HG03469 (cell line): ENCODE data around the gene CHD6.

Source experiments
- ATAC-seq: cut with Tn5 transposase; IDR thresholded peaks from one replicate; pipeline ENCODE4 v1.9.1; 2021; ENCODE audit warnings: mild to moderate bottlenecking, moderate library complexity, moderate number of reproducible peaks; ENCODE audit not compliant: unreplicated experiment

CHD6 gene

DNA sequence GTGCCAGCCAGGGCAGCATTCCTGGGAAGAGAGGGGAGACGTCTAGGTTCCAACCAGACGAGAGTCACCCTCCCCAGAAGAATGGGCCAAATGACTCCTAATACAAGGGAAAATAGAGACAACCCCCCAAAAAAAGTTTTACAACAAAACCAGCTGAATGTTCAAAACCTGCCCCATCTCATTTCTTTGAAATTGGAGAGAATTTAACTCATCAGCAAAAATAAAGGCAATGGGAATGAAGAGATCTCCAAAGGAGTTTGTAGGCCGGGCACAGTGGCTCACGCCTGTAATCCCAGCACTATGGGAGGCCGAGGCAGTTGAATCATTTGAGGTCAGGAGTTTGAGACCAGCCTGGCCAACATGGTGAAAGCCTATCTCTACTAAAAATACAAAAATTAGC lies 241.8 kb downstream of the CHD6 start:
- no peak for ATAC-seq

DNA sequence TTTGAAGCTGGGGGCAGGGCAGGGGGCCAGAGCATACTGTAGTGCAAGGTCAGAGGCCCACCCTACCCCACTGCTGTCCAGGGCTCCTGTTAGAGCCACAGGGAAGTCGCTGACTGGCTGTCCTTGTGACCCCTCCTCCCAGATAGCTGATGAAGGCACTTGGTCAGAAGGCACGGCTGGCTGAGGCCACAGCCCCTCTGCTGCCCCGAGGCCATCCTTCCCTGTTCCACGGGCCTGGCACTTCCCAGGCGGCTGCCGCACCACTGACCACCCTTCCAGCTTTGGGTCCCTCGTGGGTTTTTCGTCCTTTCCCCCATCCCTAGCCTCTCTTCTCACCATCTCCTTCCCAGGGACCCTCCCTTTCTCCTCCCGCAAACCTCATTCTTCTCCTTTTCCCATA lies 242.3 kb downstream of the CHD6 start:
- ATAC-seq: no peak

DNA sequence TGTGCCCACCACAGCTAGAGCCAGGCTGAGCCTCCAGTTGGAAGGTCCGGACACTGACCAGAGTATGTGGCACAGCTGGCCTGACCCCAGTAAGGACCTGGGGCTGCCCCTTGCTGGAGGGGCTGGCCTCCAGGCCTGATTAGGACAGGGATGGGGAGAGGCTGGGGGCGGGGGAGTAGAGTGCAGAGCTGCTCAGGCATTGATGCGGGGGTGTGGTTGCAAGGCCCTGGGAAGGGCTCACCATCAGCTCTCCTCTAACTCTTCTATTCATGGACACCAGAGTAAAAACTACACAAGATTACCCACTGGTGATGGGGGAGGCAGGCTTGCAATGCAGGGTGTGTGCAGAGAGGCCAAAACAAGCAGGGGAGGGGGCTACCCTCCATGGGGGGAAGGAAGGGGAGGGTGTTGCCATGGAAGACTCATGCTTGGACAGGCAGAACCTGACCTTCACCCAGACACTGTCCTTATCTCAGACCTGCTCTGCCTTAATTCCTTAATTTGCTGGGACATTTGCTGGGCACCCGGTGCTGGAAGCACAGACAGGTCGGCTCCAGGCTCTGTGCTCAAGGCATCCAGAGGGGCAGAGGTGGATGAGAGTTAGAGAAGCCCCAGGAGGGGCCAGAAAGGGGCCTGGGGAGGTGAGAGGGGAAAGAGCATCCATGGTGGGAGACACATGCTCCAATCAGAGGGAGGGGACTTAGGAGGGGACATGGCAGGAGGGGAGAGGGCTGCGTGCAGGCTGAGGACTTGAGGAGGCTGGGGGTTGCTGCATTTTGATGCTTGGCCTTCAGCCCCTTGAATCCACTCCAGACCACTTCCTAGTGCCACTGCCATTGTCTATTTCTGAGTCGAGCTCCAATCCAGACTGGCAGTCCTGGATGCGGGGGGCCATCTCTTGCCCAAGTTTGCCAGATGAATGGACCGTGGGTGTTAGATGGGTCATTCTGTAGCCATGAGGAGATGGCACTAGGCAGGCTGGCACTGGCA lies 244.0 kb downstream of the CHD6 start:
- ATAC-seq: no peak

DNA sequence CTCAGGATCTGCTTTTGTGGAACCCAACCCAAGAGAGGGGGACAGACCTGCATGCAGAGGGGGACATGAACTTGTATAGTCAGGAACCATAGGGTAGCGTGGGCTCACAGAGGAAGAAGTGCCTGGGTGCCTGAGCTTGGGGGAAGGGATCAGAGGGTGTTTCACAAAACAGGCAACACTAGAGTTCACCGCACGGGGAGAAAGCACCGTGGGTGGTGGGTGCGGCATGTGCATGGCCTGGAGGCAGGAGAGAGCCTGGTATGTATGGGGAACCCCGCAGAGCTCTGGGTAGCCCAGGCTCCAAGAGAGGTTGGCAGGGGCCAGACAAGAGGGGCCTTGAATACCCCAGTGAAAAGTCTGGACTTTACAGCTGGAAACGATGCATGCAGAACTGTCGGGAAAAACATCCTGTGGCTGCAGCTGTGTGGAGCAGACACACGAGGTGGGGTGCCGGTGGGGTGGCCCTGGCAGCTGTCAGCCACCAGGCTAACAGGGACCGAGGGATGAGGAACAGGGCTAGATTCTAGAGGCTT lies 244.9 kb downstream of the CHD6 start:
- ATAC-seq: no peak

DNA sequence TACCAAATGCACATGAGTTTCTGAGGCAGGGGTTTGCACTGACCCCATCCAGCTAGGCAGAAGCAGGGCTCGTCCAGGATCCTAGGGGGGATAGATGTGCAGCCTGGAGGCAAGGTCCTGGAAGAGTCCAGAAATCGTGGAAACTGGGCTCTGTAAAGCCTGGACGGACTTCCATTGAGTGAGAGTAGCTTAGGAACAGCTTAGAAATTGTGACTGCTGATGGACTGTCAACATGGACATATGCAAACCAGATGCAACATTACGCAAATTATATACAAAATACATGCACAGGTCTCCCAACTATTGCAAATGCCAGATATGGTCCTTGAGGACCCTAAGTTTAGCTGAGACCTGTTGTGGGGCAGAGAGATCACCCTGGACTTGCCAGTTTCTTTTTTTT lies 246.8 kb downstream of the CHD6 start:
- ATAC-seq: no peak

DNA sequence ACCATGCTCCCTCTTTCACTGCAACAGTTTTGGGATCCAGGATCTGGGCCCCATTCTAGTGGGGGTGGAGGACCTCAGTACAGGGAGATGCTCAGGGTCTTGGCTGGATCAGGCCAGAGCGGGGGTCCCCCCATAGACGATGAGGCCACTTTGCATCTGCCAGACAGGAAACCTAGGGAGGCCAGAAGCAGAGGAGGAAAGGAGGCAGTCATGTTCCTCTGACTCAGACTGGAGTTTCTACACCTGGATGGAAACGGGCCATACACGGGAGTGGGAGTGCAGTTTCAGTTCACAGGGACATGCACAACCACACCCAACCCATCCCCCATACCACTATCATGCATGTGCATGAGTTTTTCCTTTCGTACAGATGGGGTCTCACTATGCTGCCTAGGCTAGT lies 248.0 kb downstream of the CHD6 start:
- no peak for ATAC-seq

DNA sequence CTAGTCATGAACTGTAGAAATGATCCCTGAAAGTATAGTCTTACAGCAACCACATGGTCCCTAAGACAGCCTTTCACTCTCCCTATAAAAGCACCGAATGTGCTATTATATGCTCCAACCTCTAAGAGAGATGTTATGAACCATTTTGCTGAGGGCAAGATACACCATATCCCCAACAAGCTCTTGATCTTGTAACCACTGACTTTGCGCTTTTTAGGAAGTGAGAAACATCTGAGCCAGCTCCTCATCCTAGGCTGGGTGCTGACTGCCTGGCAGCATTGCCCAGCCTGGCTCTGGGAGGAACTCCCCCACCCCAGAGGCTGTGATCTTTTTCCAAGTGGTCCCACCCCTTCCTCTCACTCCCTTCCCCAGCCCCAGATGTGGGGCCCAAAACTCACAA lies 248.5 kb downstream of the CHD6 start:
- no peak for ATAC-seq

DNA sequence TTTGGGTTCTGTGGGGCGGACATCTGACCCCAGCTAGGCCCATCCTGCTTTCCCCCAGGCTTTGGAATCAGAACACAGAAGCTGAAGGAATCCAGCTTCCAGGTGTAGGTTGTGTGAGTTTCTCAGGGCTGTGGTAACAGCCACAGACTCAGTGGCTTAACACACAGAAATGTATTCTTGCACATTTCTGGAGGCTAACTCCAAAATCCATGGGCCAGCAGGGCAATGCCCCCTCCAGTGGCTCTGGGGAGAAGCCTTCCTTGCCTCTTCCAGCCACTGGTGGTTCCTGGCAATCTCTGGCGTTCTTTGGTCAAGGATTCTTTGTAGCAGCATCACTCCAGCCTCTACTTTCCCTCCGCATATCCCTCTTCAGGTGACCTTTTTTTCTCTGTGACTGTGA lies 250.2 kb downstream of the CHD6 start:
- no peak for ATAC-seq

DNA sequence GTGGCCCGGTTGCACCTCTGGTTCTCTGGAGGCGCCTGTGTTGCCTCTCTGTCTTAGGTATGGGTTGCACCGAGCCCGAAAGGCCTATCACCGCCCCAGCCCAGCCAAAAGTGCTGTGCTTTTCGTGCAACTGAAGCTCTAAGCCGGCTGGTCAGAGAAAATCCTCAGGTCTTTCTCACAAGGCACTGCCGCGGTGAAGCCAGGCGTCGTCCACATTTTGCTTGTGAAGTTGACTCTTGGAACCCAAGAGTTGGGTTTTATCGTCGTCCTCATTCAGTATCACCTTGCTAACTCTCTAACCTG lies 250.8 kb downstream of the CHD6 start:
- ATAC-seq: no peak

DNA sequence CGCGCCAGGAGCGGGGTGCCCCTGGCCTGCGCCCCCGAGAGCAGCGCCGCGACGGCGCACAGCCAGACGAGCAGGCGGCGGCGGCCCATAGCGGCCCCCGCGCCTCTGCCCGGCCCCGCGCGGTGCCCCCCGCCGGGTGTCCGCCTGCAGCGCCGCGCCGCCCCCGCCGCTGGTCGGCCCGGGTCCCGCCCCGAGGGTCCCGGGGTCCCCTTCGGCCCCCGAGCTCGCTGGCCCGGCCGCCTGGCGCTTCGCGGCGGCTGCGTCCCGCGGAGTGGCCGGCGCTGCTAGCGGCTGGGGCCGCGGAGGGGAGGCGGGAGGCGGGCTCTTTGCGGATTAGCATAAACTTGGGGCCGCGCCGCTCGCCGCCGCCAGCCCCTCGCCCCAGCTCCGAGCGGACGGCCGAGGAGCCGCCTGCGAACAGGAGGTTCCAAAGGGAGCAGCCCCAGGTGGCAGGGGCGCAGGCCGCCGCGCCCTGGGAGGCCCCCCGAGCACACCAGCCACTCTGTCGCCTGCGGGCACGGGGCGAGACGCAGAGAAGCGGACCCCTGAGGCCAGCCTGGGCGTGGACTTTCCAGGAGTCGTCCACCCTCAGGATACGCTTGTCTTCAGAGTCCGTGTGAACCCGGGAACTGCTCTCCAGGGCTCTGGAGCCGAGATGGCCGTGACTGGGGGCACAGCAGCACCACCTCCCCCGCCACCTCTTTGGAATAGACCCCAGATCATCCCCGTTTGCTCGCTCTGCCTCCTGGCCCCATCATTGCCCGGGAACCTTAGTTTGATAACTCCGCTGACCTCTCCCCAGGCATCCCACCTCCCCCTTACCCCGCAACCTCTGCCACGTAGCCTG lies 251.4 kb downstream of the CHD6 start, which contains the start of gene EMILIN3:
Gene EMILIN3 (minus strand): TSS at position 273 of the 847 bp plus-strand sequence. CDS start 184 bp downstream, at position 89.
- ATAC-seq: no peak

DNA sequence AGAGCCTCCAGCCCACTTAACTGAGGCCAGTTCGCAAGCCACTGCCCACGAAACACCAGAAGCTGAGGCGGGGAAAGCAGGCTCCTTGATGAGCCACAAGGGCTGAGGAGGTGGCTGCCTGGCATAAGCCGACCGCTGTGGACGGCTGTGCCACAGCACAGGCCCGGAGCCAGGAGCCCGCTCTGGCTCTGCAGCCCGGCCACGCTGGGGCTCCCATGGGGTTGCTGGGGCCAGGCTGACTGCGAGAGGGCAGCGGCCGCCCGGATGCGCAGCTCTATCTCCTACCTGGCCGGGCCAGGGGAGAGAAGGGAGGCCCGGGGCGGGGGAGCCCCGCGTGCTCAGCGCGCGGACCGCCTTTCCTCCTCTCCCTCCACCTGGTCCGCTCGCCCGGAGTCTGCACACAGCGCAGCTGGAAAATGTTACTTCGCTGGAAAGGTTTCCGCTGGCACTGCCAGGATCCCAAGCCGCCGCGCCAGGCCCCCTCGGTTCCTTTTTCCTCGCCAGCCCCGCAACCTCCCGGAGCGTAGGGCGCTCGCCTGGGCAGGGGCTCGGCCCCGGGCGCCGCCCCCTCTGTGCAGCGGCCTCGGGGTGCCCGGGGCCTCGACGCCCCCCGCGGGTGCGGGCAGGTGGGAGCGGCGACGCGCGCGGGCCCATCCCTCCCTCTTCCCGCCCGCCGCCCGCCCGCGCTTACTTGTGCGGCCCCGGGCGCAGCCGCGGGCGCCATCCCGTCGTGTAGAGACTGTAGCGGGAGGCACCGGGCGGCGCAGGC lies 252.2 kb downstream of the CHD6 start:
- no peak for ATAC-seq

DNA sequence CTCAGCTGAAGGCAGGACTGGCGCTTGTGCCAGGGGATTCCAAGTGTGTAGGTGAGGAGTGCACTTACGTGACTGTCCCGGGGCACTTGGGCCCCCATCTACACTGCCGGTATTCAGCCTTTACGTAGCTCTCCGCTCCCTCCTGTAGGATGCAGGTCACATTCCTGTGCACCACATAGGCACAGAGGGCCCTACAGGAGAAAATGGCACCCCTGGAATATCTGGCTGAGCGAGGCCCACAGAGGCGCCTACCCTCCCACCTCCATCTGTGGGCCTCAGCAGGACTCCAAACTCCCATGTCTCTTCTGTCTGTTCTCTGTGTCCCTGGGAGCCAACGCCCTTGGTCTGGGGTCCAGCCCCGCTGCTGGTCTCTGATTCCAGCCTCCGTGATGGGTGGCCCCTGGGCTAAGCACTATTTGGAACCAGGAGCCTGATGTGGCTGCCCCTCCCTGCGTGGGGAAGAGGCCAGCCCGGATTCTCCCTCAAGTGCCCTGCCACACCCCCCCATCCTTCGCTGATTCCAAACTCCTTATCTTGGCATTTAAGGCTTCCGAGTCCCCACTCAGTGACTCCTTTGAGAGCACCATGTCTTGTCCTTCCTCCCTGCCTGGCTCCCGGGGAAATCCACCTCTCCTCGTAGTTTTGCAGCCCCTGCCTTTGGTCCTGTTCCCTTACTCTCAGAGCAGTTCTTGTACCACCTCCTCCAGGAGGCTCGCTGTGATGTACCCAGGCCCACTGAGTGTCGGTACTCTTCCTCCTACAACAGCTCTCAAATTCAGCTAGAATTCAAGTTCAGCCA lies 253.0 kb downstream of the CHD6 start:
- ATAC-seq: no peak

DNA sequence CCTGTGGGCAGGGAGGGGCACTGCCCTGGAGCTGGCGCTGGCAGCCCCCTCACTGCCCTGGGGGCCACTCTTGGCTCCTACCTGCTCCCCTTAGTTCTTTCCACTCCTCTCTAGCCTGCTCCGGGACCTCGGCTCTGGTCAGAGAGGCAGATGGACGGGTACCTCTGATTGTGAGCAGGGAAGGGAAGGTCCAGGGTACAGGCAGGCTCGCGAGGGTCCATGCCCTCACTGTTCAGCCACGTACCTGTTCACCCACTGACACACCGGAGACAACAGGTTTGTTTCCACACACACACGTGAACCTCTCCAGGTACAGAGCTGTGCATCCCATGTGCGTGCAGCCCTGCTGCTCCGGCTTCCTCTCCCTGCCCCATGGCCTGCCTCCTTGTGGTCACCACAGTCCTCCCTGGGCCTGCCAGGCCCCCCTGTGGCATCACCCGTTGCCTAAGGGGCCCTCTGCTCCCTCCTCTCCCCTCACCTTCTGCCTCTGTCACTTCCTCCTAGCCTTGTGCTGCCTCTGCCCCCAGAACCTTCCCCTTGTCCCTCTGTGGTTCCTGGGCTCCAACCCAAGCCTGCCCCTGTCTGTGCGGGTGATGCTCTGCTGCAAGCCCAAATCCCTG lies 253.8 kb downstream of the CHD6 start:
- no peak for ATAC-seq

DNA sequence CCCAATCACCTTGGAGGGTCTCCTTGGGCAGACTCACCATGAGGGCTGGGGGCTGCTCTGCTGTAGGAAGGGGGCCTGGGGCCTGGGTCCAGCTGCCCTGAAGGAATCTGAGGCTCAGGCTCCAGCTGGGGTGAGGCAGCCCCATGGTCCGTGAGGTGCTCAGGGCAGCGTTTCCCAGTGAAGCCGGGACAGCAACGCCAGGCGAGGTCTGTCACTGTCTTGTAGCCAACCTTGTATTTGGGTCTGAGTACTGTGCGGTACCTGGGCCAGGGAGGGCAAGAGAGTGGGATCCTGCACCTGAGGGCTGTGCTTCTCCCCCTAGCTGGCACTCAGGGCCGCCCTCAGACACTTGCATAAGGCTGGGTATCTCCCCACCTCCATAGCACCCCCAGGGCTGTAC lies 254.6 kb downstream of the CHD6 start:
- ATAC-seq: no peak

DNA sequence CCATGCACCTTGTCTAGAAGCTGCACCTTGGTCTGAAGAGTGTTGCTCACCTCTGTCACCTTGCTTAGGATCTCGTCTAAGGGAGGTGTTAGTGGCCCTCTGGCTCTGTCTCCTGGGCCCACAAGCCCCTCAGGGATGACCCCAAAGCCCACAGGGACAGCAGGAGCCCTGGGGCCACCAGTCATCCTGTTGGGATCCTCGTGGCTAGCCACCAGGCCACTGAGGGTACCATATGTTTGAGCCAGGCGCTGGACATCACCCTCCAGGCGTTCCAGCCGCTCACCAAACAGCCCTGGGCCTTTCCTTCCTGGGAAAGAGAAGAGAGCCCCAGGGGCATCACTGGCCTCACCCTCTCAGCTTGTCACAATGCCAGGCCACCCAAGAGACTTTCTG lies 255.4 kb downstream of the CHD6 start:
- ATAC-seq: no peak

DNA sequence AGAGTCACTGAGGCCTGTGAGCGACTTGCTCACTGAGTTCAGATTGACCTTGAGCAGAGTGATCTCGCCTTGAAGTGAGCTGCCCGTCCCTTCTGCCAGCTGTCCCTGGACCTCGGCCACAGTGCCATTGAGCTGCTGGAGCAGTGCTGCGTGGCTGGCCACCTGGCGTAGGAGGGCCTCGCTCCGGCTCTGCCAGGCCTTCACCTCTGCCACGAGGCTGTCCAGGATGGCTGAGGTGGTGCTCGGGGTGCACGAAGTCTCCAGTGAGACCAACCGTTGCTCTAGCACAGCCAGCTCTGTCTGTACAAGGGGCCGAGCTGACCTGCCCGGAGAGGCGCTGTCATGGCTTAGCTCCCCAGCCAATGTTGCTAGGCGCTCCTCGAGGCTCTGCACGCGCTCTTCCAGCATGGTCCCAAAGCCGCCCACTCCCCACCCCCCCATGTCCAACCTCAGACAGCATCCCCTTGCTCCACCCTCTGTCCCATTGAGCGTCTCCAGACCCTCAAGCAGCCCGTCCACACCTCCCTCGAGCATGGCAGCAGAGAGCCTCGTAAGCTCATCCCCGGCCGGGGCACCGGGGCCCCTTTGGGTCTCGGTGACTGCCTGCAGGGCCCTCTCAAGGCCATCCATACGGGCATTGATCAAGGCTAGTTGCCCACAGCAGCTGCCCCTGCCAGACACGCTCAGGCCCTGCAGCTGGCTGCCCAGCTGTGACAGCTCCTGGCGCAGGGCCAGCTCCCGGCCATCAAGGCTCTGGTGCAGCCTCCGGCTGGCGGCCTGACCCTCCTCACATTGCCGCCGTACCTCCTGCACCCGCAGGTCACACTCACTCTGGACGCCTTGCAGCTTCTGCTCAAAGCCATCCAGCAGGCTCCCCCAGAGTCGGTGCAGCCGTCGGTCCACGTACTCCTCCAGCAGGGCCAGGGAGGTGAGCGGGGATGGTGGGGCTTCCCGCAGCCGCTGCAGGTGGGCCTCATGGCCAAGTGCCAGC lies 256.1 kb downstream of the CHD6 start:
- ATAC-seq: no peak

DNA sequence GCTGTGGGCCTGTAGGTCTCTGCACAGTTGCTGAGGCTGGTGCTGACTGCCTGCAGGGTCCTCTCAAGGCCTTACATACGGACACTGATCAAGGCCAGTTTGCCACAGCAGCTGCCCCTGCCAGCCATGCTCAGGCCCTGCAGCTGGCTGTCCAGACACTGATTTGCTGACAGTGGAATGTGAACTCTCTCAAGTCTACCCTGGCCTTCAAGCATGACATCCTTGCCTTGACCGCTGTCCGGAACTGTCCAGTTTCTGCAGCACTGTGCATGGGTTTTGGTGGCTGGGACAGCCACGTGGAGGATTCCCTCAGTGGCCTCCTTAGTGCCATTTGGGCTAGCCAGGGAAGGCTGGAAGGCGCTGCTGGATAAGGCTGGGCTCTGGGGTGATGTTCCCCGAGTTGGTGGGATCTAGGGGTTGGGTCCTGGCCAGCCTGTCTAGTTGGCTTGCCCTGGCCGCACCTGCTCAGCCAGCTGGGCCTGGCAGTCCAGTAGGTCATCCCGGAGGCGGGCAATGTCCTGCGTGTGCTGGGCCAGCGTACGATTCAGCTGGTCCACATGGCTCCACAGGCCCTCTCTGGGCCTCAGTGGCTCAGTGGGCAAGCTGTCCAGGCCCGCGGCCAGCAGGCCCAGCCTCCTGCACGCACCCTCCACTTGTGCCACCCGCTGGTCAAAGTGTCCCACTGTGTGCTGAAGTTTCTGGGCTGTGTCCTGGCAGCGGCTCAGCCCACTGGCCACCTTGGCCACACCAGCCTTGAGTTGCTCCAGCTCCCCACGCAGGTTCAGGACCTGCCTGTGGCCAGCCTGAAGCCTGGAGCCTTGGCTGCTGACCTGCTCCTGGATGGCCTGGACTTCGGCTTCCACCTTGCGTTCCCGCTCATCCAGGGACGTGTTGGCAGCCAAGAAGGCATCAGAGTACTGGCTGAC lies 257.1 kb downstream of the CHD6 start:
- no peak for ATAC-seq
